SH-SY5Y (cell line): ENCODE measurements around the gene SAG.

Experiments used
- GATA2 ChIP-seq: IDR thresholded peaks from 2 replicates; pipeline ENCODE4 v1.6.1; 2011; ENCODE audit warnings: mild to moderate bottlenecking, low read depth, low read length
- GATA3 ChIP-seq: IDR thresholded peaks from 2 replicates; pipeline ENCODE4 v1.6.1; 2011; ENCODE audit warnings: low read depth, mild to moderate bottlenecking, low read length, moderate library complexity

DNA sequence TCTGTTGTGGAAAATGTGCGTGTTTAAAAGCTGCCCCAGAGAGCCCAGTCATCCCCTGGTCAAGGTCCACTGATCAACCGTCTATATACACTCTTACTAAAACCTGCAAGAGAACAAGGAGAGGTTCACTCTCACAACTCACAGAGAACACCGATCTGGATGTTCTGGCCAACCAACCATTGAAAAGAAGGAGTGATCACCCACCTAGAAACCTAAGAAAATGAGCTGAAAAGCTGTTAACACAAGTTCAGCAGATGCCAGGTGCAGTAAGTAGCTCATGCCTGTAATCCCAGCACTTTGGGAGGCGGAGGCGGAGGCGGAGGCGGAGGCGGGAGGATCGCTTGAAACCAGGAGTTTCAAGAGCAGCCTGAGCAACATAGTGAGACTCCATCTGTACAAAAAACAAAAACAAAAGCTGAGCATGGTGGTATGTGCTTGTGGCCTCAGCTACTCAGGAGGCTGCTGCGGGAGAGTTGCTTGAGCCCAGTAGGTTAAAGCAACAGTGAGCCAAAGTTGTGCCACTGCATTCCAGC lies 41.7 kb upstream of the SAG start:
- TF ChIP-seq GATA2 = no peak
- TF ChIP-seq GATA3 = no peak
